ENCODE results near the gene DST. TPM values are rescaled to one million over a fixed set of nuclear protein-coding genes. Genes with fewer than 3 reads are reported as not detected.
"Not testable (repeated sequence)": the region's sequence is repeated elsewhere in the genome, so short reads cannot be mapped to it uniquely, and the experiment has no call there.

The DST gene
- total RNA-seq, 2 experiments from 2014 or later, result 0.54 to 1.3 TPM

DNA sequence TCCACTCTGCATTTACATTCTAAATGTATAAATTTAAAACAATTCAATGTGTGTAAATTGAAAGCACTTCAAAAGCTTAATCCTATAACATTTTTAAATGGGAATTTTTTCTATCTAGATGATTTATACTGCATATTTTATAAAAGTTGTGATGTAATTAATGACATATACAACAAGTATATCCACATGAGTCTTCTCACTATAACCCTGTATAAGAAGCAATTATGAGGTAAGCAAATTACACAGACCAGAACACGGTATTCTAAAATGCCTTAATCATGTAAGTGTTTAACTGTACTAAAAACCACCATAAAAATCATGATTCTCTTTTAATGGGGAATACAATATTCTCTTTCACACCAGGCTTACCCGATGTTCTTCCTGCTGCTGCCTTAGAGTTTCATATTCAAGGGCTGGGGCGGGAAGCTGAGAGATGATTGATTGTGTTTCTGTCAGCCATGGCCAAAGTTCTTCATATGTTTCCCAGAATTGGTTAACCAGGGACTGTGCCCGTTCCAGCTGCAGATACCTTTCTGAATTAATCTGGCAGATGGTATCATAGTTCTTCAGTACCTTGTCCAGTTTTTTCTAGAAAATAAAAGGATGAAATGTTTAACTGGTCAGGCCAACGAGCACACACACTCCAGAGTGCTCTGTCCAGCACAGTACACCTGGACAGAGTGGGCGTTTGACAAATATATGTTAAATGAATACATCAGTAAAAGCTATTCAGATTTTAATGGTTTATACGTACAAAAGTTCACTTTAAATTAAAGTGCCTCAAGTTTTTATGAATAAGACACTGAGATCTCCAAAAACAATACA is 127.4 kb downstream of the DST start:
- POLR2A ChIA-PET, result no interaction called here
- no peaks in the 10 kb centered on the region for H3K27me3 Mint-ChIP-seq
- no peak for ATAC-seq (ENCODE audit: low read depth)
- H3K27ac Mint-ChIP-seq, result no peak overlapping the region
- H3K9me3 Mint-ChIP-seq, result no peaks in the 10 kb centered on the region
- no peak overlapping the region for H3K4me3 Mint-ChIP-seq
- no peak for DNase-seq
- H3K4me1 Mint-ChIP-seq, result peaks cover 2% of the 10 kb centered on the region
- no peaks in the 10 kb centered on the region for H3K36me3 Mint-ChIP-seq

GRCh38 chr6:56514395-56514794 is 128.3 kb downstream of the DST start:
- no peak overlapping the region for H3K4me3 Mint-ChIP-seq
- no peak for DNase-seq
- H3K27ac Mint-ChIP-seq, result no peak overlapping the region
- H3K36me3 Mint-ChIP-seq, result no peaks in the 10 kb centered on the region
- ATAC-seq (ENCODE audit: low read depth), result no peak
- H3K9me3 Mint-ChIP-seq, result no peaks in the 10 kb centered on the region
- peaks cover 2% of the 10 kb centered on the region for H3K4me1 Mint-ChIP-seq
- POLR2A ChIA-PET, result no interaction called here
- H3K27me3 Mint-ChIP-seq, result no peaks in the 10 kb centered on the region

GRCh38 chr6:56513631-56514030 is 129.1 kb downstream of the DST start:
- Mint-ChIP-seq H3K27ac (no peak overlapping the region), H3K4me3 (no peak overlapping the region), H3K4me1 (peaks cover 2% of the 10 kb centered on the region), H3K9me3 (no peaks in the 10 kb centered on the region), H3K27me3 (no peaks in the 10 kb centered on the region), H3K36me3 (no peaks in the 10 kb centered on the region)
- POLR2A ChIA-PET, result no interaction called here
- DNase-seq, result no peak
- no peak for ATAC-seq (ENCODE audit: low read depth)

GRCh38 chr6:56511591-56511990 is 131.1 kb downstream of the DST start:
- no peak overlapping the region for H3K4me3 Mint-ChIP-seq
- ATAC-seq (ENCODE audit: low read depth), result no peak
- no peak overlapping the region for H3K27ac Mint-ChIP-seq
- POLR2A ChIA-PET, result no interaction called here
- no peaks in the 10 kb centered on the region for H3K36me3 Mint-ChIP-seq
- DNase-seq, result no peak
- no peaks in the 10 kb centered on the region for H3K9me3 Mint-ChIP-seq
- H3K27me3 Mint-ChIP-seq, result no peaks in the 10 kb centered on the region
- H3K4me1 Mint-ChIP-seq, result peaks cover 2% of the 10 kb centered on the region

- H3K9me3 Mint-ChIP-seq, result no peaks in the 10 kb centered on the region
- DNase-seq (no peak), ATAC-seq (ENCODE audit: low read depth) (no peak)
- POLR2A ChIA-PET, result no interaction called here
- H3K27me3 Mint-ChIP-seq, result no peaks in the 10 kb centered on the region
- H3K4me3 Mint-ChIP-seq, result no peak overlapping the region
- H3K36me3 Mint-ChIP-seq, result no peaks in the 10 kb centered on the region
- no peak overlapping the region for H3K27ac Mint-ChIP-seq
- peaks cover 2% of the 10 kb centered on the region for H3K4me1 Mint-ChIP-seq
Observed at GRCh38 chr6:56510984-56511531, 131.6 kb downstream of the DST start.

GRCh38 chr6:56509031-56509430 is 133.7 kb downstream of the DST start:
- no peak for DNase-seq
- no peaks in the 10 kb centered on the region for H3K4me1 Mint-ChIP-seq
- H3K27me3 Mint-ChIP-seq, result no peaks in the 10 kb centered on the region
- no peaks in the 10 kb centered on the region for H3K9me3 Mint-ChIP-seq
- no peak overlapping the region for H3K4me3 Mint-ChIP-seq
- ATAC-seq (ENCODE audit: low read depth), result no peak
- no peaks in the 10 kb centered on the region for H3K36me3 Mint-ChIP-seq
- POLR2A ChIA-PET, result no interaction called here
- no peak overlapping the region for H3K27ac Mint-ChIP-seq

- Mint-ChIP-seq H3K4me1 (no peaks in the 10 kb centered on the region), H3K27me3 (peaks cover 2% of the 10 kb centered on the region), H3K27ac (no peak overlapping the region), H3K4me3 (no peak overlapping the region), H3K36me3 (no peaks in the 10 kb centered on the region), H3K9me3 (no peaks in the 10 kb centered on the region)
- DNase-seq (no peak), ATAC-seq (ENCODE audit: low read depth) (no peak)
- POLR2A ChIA-PET, result no interaction called here
Observed at GRCh38 chr6:56507517-56507916, 135.2 kb downstream of the DST start.

DNA sequence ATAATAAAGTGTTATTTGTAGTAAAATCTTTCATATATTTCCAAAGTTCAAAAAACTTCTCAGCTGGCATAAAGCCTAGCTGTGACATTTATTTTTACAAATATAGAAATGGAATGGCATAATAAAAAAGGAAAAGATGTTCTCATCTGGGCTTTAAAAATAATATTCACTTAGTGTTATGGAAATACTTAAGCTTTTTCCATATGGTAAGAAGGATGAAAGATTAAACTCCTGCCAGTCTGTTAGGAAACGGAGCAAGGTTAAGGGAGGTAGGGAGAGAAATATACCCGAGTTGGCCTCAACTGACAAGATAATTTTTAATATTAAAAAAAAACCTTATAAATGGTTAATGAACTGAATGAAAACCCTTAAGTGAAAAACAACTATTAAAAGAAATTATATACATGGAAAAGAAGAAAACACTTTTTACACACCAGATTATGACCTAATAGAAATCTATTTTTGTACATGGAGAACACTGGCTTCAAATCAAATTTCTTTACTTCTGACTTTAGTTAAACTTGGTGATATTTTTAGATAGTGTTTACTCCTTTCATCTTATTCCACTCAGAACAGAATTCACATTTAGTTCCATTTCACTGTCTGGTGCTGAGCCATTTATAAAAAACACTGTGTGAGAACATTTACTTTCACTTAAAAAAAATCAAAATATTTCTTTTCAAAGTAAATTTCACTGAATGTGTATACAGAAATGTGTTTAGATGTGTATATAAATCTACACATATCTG is 137.0 kb downstream of the DST start:
- no peak for ATAC-seq (ENCODE audit: low read depth)
- H3K36me3 Mint-ChIP-seq, result no peaks in the 10 kb centered on the region

DNA sequence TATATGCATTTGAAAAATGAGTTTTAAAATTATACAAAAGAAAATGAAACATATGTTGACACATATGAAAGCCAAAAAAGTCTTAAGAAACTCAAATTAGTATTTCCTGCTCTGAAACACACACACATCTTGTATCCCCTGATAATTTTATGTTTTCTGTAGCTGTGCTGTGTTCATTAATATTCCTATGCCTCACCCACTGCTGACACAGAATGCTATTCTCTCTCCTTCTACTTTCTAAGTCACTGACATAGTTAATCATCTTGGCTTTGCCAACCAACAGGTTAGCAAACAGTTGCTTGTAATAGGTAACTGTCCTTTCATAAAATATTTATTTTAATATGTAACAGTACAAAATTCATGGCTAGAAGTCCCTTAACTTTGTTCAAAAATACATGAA is 140.7 kb downstream of the DST start:
- Mint-ChIP-seq H3K36me3 (no peaks in the 10 kb centered on the region), H3K27me3 (peaks cover 8% of the 10 kb centered on the region), H3K27ac (no peak overlapping the region), H3K9me3 (no peaks in the 10 kb centered on the region), H3K4me1 (no peaks in the 10 kb centered on the region), H3K4me3 (no peak overlapping the region)
- POLR2A ChIA-PET, result no interaction called here
- DNase-seq (no peak), ATAC-seq (ENCODE audit: low read depth) (no peak)

More for the DNA sequence above, 137.0 kb downstream of the DST start:
- peaks cover 2% of the 10 kb centered on the region for H3K27me3 Mint-ChIP-seq
- no peak overlapping the region for H3K27ac Mint-ChIP-seq
- no peak overlapping the region for H3K4me3 Mint-ChIP-seq
- H3K9me3 Mint-ChIP-seq, result no peaks in the 10 kb centered on the region
- H3K4me1 Mint-ChIP-seq, result no peaks in the 10 kb centered on the region
- no peak for DNase-seq
- POLR2A ChIA-PET, result no interaction called here

DNA sequence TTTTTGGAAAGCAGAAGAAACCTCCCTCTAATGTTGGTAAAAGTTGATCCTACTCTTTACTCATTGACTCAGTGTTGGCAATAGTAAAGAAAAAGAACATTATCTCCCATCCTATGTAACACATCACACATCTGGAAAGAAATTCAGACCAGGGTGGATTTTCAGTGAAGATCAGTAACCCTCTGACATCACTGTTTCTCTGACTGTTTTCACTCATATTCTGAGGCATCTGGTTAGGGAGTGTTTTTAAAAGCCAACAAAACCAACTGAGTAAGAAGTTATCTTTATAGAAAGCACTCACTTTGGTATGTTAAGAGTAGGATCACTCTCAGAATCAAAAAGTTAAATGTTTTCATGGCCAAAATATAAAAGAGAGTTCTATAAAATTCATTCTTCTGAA is 143.6 kb downstream of the DST start:
- H3K27ac Mint-ChIP-seq, result no peak overlapping the region
- H3K4me3 Mint-ChIP-seq, result no peak overlapping the region
- H3K9me3 Mint-ChIP-seq, result no peaks in the 10 kb centered on the region
- ATAC-seq (ENCODE audit: low read depth), result no peak
- DNase-seq, result no peak
- no peaks in the 10 kb centered on the region for H3K36me3 Mint-ChIP-seq
- POLR2A ChIA-PET, result no interaction called here
- H3K4me1 Mint-ChIP-seq, result no peaks in the 10 kb centered on the region
- peaks cover 8% of the 10 kb centered on the region for H3K27me3 Mint-ChIP-seq

- Mint-ChIP-seq H3K27me3 (peaks cover 6% of the 10 kb centered on the region), H3K4me1 (no peaks in the 10 kb centered on the region), H3K27ac (no peak overlapping the region), H3K36me3 (no peaks in the 10 kb centered on the region), H3K4me3 (no peak overlapping the region), H3K9me3 (no peaks in the 10 kb centered on the region)
- no peak for ATAC-seq (ENCODE audit: low read depth)
- DNase-seq, result no peak
- POLR2A ChIA-PET, result no interaction called here
Observed at GRCh38 chr6:56497691-56498090, 145.0 kb downstream of the DST start.

DNA sequence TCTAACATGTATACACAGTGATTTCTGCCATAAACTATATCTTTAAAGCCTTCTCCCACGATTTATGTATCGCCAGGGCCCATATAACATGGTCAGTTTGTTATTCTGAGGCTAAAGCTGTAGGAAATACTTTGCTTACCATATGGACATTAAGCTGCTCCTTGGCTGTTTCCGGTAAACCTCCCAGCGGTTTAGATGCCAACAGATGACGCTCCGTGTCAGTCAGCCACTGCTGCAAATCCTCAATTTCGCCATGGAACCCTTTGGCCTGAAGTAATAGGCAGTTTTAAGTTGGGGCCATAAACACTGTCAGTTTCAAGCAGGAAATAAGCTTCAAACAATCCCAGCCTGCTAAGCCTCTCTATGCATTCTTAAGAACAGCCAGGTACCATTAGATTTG is 145.4 kb downstream of the DST start:
- Mint-ChIP-seq H3K4me3 (no peak overlapping the region), H3K27me3 (peaks cover 6% of the 10 kb centered on the region), H3K36me3 (no peaks in the 10 kb centered on the region), H3K4me1 (no peaks in the 10 kb centered on the region), H3K27ac (no peak overlapping the region), H3K9me3 (no peaks in the 10 kb centered on the region)
- POLR2A ChIA-PET, result no interaction called here
- DNase-seq, result no peak
- ATAC-seq (ENCODE audit: low read depth), result no peak

DNA sequence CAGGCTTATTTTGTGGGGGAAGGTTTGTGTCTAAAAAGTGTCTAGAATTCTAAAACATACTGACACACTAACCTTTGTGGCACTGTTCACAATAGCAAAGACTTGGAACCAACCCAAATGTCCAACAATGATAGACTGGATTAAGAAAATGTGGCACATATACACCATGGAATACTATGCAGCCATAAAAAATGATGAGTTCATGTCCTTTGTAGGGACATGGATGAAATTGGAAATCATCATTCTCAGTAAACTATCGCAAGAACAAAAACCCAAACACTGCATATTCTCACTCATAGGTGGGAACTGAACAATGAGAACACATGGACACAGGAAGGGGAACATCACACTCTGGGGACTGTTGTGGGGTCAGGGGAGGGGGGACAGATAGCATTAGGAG is 146.0 kb downstream of the DST start:
- H3K4me1 Mint-ChIP-seq, result not testable (repeated sequence)

GRCh38 chr6:56495654-56496053 is 147.0 kb downstream of the DST start:
- H3K9me3 Mint-ChIP-seq, result no peaks in the 10 kb centered on the region
- DNase-seq, result no peak
- H3K27ac Mint-ChIP-seq, result no peak overlapping the region
- no peak for ATAC-seq (ENCODE audit: low read depth)
- no peaks in the 10 kb centered on the region for H3K36me3 Mint-ChIP-seq
- H3K4me3 Mint-ChIP-seq, result no peak overlapping the region
- POLR2A ChIA-PET, result no interaction called here
- H3K27me3 Mint-ChIP-seq, result peaks cover 7% of the 10 kb centered on the region
- no peaks in the 10 kb centered on the region for H3K4me1 Mint-ChIP-seq

More for the DNA sequence above, 146.0 kb downstream of the DST start:
- H3K4me3 Mint-ChIP-seq; H3K9me3 Mint-ChIP-seq; DNase-seq; POLR2A ChIA-PET; H3K36me3 Mint-ChIP-seq; H3K27me3 Mint-ChIP-seq; H3K27ac Mint-ChIP-seq; ATAC-seq (ENCODE audit: low read depth): not testable (repeated sequence)

Data from activated naive CD8-positive, alpha-beta T cell treated with anti-CD3 and anti-CD28 coated beads, Interleukin-2, amount 10 ng/mL, durations not matched to agents 7 days and 5 days (primary cell).